ENCODE data around the gene ANKS1B.
A peak's percentile ranks its signal among the peaks of the same experiment; 100 is the strongest.

The ANKS1B gene

GRCh38 chr12:99170461-99170860 is 814.3 kb downstream of the ANKS1B start:
- Histone ChIP-seq H3K27ac (no peak overlapping the region), H3K4me3 (no peak overlapping the region)

GRCh38 chr12:99170037-99170436 is 814.7 kb downstream of the ANKS1B start:
- no peak overlapping the region for H3K27ac ChIP-seq
- H3K4me3 ChIP-seq, result no peak overlapping the region

- Histone ChIP-seq H3K4me3 (no peak overlapping the region), H3K27ac (no peak overlapping the region)
These were observed 826.8 kb downstream of the ANKS1B start for GRCh38 chr12:99157946-99158345.

GRCh38 chr12:99154983-99155336 is 829.8 kb downstream of the ANKS1B start:
- Histone ChIP-seq H3K4me3 (no peak overlapping the region), H3K27ac (no peak overlapping the region)

DNA sequence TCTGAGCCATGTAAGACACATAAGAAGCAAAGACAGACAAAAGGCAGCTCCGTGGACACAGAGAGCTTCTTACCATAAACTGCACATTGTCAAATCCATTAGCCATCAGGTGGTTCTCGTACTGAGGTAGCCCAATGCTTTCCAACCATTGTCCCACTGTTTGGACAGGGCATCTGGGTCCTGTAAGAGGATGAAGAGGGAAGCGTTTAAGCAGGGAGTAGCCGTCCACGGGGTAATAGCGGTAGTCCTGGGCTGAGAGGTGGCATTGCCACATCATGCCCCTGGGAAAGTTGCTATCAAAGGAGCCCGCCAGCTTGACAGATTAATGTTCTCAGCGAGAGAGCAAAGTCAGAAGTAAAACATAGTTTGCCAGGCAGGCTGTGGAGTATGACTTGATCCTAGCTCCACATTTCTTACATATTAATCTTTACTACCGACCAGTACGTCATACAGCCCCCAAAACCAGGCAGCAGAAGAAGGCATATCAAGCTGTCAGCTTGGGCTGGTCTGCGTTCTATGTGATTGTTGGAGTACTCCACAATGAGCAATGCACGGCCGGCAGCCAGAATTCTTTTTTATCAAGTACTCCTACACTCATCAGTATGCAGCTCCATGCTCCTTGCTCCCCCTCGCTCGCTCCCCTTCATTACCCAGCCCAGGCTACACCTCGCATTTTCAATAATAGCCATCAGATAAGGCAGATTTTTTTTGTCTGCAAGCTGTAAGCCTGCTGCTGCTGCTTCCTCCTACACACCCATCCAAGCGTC is 830.3 kb downstream of the ANKS1B start:
- no peak overlapping the region for H3K4me3 ChIP-seq
- H3K27ac ChIP-seq, result no peak overlapping the region

GRCh38 chr12:99153293-99153692 is 831.4 kb downstream of the ANKS1B start:
- H3K4me3 ChIP-seq, result no peak overlapping the region
- H3K27ac ChIP-seq, result no peak overlapping the region

GRCh38 chr12:99152337-99152736 is 832.4 kb downstream of the ANKS1B start:
- H3K4me3 ChIP-seq, result no peak overlapping the region

GRCh38 chr12:99151744-99152143 is 833.0 kb downstream of the ANKS1B start:
- H3K27ac ChIP-seq, result no peak overlapping the region

More at GRCh38 chr12:99152337-99152736, 832.4 kb downstream of the ANKS1B start:
- no peak overlapping the region for H3K27ac ChIP-seq

GRCh38 chr12:99147130-99147529 is 837.6 kb downstream of the ANKS1B start:
- Histone ChIP-seq H3K4me3 (no peak overlapping the region), H3K27ac (no peak overlapping the region)

More at GRCh38 chr12:99151744-99152143, 833.0 kb downstream of the ANKS1B start:
- H3K4me3 ChIP-seq, result no peak overlapping the region

GRCh38 chr12:99146730-99147129 is 838.0 kb downstream of the ANKS1B start:
- no peak overlapping the region for H3K27ac ChIP-seq
- no peak overlapping the region for H3K4me3 ChIP-seq

- Histone ChIP-seq H3K4me3 (no peak overlapping the region), H3K27ac (no peak overlapping the region)
These were observed 838.6 kb downstream of the ANKS1B start for GRCh38 chr12:99146185-99146584.

DNA sequence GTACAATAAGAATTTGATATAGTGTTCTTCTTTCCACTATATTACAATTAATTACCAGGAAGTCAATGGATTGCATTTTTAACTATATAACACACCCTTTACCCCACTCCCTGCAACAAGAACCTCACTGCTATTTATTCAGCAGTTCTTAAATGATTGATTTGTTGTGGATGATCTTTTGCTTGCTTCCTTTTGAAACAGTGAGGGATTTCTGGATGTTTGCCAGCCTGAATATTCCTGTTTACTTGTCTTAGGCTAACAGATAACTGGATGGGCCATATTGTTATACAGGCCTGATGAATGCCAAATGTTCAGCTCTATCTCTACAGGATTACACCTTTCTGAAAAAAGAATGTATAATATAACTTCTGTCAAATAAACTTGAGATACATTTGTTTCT is 842.1 kb downstream of the ANKS1B start:
- Histone ChIP-seq H3K27ac (no peak overlapping the region), H3K4me3 (no peak overlapping the region)

- H3K27ac ChIP-seq, result no peak overlapping the region
- no peak overlapping the region for H3K4me3 ChIP-seq
These were observed 844.6 kb downstream of the ANKS1B start for GRCh38 chr12:99140017-99140720.

GRCh38 chr12:99138393-99138792 is 846.3 kb downstream of the ANKS1B start:
- Histone ChIP-seq H3K4me3 (no peak overlapping the region), H3K27ac (no peak overlapping the region)

GRCh38 chr12:99137124-99137855 is 847.4 kb downstream of the ANKS1B start:
- Histone ChIP-seq H3K4me3 (no peak overlapping the region), H3K27ac (no peak overlapping the region)

- no peak overlapping the region for H3K27ac ChIP-seq
- H3K4me3 ChIP-seq, result no peak overlapping the region
These were observed 848.2 kb downstream of the ANKS1B start for GRCh38 chr12:99136516-99136915.

- Histone ChIP-seq H3K27ac (no peak overlapping the region), H3K4me3 (no peak overlapping the region)
These were observed 849.4 kb downstream of the ANKS1B start for GRCh38 chr12:99135376-99135775.

GRCh38 chr12:99133401-99133800 is 851.3 kb downstream of the ANKS1B start:
- Histone ChIP-seq H3K4me3 (no peak overlapping the region), H3K27ac (no peak overlapping the region)

GRCh38 chr12:99131751-99132199 is 853.0 kb downstream of the ANKS1B start:
- peak overlapping the region in 7 of 21 experiments; percentile 1 to 80 (median 65) for H3K27ac ChIP-seq
- no peak overlapping the region for H3K4me3 ChIP-seq

- peak overlapping the region in 12 of 21 experiments; percentile 1 to 80 (median 56) for H3K27ac ChIP-seq
- H3K4me3 ChIP-seq, result no peak overlapping the region
These were observed 853.8 kb downstream of the ANKS1B start for GRCh38 chr12:99130808-99131553.
